PFSK-1 (cell line): ENCODE results near the gene ERICH6B.

Experiments
- FOXP2 ChIP-seq: optimal IDR thresholded peaks from 2 replicates; pipeline ENCODE3; 2011; ENCODE audit warnings: borderline replicate concordance, control low read depth, inconsistent platforms; ENCODE audit not compliant: insufficient read depth; ENCODE audit errors: extremely low read length, extremely low read depth
- POLR2AphosphoS5 ChIP-seq: IDR thresholded peaks from 2 replicates; pipeline ENCODE4 v1.6.1; 2012; ENCODE audit warnings: low read depth, mild to moderate bottlenecking, control low read depth, low read length, moderate library complexity
- SIN3A ChIP-seq: IDR thresholded peaks from 2 replicates; pipeline ENCODE4 v1.6.1; 2012; ENCODE audit warnings: mild to moderate bottlenecking, low read length, moderate library complexity, borderline replicate concordance; ENCODE audit not compliant: insufficient read depth
- TAF1 ChIP-seq: IDR thresholded peaks from 2 replicates; pipeline ENCODE4 v1.6.1; 2012; ENCODE audit warnings: low read length, control low read depth, borderline replicate concordance; ENCODE audit not compliant: insufficient read depth
- TF ChIP-seq, protein P1 (sequence below), 2 experiments: IDR thresholded peaks; 2 replicates each; pipeline versions ENCODE4 v1.6.1 to v1.8.0; 2011 to 2012; ENCODE audit warnings: low read depth in 2 of 2, low read length in 2 of 2, control low read depth in 1 of 2, inconsistent platforms in 1 of 2, mild to moderate bottlenecking in 1 of 2, moderate library complexity in 1 of 2; ENCODE audit not compliant: insufficient read depth in 1 of 2

ERICH6B gene

DNA sequence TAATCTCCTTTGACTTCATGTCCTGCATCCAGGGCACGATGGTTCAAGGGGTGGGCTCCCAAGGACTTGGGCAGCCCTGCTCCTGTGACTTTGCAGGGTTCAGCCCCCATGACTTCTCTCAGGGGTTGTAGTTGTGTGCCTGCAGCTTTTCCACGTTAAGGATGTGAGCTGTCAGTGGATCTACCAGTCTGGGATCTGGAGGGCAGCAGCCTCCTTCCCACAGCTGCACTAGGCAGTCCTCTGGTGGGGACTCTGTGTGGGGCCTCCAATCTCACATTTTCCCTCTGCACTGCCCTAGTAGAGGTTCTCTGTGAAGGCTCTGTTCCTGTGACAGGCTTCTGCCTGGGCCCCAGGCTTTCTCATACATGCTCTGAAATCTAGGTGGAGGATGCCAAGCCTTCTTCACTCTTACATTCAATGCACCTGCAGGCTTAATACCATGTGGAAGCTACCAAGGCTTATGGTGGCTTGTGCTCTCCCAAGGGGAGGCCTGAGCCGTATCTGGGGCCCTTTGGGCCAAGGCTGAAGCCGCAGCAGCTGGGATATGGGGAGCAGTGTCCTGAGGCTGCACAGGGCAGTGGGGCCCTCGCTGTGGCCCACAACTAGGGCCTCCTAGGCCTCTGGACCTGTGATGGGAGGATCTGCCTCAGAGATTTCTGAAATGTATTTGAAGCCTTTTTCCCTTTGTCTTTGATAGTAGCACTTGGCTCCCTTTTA is 39.3 kb upstream of the ERICH6B start:
- TF ChIP-seq SIN3A (no peak), POLR2AphosphoS5 (no peak), TAF1 (no peak)
- TF ChIP-seq, protein P1, sequence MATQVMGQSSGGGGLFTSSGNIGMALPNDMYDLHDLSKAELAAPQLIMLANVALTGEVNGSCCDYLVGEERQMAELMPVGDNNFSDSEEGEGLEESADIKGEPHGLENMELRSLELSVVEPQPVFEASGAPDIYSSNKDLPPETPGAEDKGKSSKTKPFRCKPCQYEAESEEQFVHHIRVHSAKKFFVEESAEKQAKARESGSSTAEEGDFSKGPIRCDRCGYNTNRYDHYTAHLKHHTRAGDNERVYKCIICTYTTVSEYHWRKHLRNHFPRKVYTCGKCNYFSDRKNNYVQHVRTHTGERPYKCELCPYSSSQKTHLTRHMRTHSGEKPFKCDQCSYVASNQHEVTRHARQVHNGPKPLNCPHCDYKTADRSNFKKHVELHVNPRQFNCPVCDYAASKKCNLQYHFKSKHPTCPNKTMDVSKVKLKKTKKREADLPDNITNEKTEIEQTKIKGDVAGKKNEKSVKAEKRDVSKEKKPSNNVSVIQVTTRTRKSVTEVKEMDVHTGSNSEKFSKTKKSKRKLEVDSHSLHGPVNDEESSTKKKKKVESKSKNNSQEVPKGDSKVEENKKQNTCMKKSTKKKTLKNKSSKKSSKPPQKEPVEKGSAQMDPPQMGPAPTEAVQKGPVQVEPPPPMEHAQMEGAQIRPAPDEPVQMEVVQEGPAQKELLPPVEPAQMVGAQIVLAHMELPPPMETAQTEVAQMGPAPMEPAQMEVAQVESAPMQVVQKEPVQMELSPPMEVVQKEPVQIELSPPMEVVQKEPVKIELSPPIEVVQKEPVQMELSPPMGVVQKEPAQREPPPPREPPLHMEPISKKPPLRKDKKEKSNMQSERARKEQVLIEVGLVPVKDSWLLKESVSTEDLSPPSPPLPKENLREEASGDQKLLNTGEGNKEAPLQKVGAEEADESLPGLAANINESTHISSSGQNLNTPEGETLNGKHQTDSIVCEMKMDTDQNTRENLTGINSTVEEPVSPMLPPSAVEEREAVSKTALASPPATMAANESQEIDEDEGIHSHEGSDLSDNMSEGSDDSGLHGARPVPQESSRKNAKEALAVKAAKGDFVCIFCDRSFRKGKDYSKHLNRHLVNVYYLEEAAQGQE (IDR thresholded peaks at IDR 0.05; ENCODE audit: insufficient read depth in 1 of 2, low read depth in 2 of 2, low read length in 2 of 2): no peak

DNA sequence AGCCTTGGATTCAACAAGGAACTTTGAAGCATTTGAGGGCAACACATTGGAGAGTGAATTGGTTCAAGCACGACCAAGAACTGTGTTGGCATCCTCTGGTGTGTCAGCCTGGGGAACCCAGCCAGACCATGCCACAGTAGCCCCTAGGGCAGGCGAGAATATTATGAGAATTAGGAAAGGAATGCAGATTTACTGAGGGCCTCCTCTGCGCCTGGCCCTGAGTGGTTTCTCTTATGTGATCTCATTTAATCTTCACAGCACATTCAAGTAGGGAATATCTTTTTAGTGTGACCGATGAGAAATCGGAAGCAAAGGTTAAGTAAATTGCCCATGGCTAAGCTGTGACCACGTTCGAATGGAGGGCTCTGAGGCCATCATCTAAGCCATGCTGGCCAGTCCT is 15.3 kb upstream of the ERICH6B start:
- TF ChIP-seq, protein P1 (IDR thresholded peaks at IDR 0.05; ENCODE audit: insufficient read depth in 1 of 2, low read depth in 2 of 2, low read length in 2 of 2): no peak
- TF ChIP-seq SIN3A: no peak

DNA sequence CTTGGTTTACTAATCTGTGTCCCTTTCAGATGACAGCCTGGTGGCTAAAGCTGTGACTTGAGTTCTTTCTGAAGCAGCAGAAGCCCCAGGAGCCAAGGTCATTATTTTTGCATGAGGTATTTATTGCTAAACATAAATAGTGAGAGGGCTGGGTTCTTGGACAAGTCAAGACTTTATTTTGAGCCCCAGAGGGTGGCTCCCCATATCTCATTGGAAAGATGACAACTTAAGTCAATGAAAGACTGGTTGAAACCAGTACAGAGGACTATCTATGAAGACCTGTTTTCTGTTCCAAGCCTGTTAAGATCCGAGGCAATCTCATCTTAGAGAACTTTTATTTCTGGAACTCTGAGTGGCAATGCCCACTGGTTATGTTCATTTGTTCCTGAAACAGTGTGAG is 14.4 kb upstream of the ERICH6B start:
- TF ChIP-seq, protein P1 (IDR thresholded peaks at IDR 0.05; ENCODE audit: insufficient read depth in 1 of 2, low read depth in 2 of 2, low read length in 2 of 2): no peak
- TF ChIP-seq SIN3A: no peak
- no peak for TF ChIP-seq POLR2AphosphoS5
- no peak for TF ChIP-seq TAF1
- no peak for TF ChIP-seq FOXP2

DNA sequence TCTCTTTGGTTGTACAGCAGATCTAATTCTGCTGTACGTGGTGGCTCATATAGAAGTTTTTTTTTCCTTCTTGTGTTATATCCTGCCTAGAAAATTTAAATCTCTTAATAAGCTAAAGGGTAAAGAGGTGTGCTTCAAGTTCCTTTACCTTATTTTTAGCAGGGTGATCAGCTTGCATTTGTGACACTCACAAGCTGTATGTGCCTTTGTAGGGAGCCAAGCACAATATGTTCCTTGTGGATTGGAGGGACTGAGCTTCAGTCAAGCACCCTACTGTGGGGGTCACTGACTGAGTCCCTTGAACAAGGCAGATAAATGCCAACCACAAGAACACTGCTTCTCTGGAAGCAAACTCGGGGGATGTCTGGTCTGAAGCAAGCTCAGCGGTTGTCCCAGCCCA is 12.6 kb upstream of the ERICH6B start:
- TF ChIP-seq FOXP2 (no peak), POLR2AphosphoS5 (no peak), SIN3A (no peak), TAF1 (no peak)
- TF ChIP-seq, protein P1 (IDR thresholded peaks at IDR 0.05; ENCODE audit: insufficient read depth in 1 of 2, low read depth in 2 of 2, low read length in 2 of 2): no peak

DNA sequence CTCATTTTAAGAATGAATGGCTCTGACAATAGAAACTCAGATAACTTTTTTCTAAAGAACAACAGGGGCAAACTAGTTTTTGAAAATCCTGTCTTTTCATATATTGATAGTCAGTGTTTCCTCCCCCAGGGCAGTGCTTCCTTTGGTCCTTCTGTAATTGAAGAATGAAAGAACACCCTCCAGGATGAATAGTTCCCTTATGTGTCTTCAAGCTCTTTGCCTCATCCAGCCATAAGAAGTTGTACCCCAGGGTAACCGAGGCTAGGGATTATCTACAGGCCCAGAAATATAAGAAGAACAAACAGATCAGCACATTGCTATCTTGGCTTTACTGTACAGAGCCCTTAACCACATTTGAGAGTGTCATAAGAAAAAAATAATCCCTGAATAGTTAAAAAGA is 12.1 kb upstream of the ERICH6B start:
- TF ChIP-seq TAF1 (no peak), FOXP2 (no peak), POLR2AphosphoS5 (no peak)
- TF ChIP-seq, protein P1 (IDR thresholded peaks at IDR 0.05; ENCODE audit: insufficient read depth in 1 of 2, low read depth in 2 of 2, low read length in 2 of 2): no peak
